ENCODE results near the gene CEBPZ.

GRCh38 chr2:37267685-37268084 is 36.3 kb upstream of the CEBPZ start:
- TF ChIP-seq ZBTB21 (CRISPR knock-in tag; IDR thresholded peaks at IDR 0.05; ENCODE audit: borderline replicate concordance) = no peak
- TF ChIP-seq CTCF (IDR thresholded peaks at IDR 0.05) = no peak
